Stimulated activated naive B cell treated with anti-CD40 and anti-IgM and Interleukin-4, amounts not matched to agents 10 μg/mL and 1 μg/mL and 100 μg/mL, for 72 hours (primary cell): ENCODE results near the gene ARHGEF2.

ENCODE experiments used
- ATAC-seq, 2 donors: fragments of 150-1000 bp; cut with Tn5 transposase; replicated peaks; 2 replicates each; pipeline ENCODE4 v1.10.0; 2021; ENCODE audit warnings: moderate library complexity in 1 of 2
- DNase-seq: peaks from one replicate; pipeline ENCODE4 v3.0.0; 2021
- H3K27ac Mint-ChIP-seq: one replicate; pipeline ENCODE4 v1.8.0; 2022; ENCODE audit warnings: mild to moderate bottlenecking, mixed read lengths
- H3K27me3 Mint-ChIP-seq, 2 donors: one replicate each; pipeline ENCODE4 v1.8.0; 2022; ENCODE audit warnings: mixed read lengths in 2 of 2
- H3K36me3 Mint-ChIP-seq, 2 donors: one replicate each; pipeline ENCODE4 v1.8.0; 2022; ENCODE audit warnings: mixed read lengths in 2 of 2, mild to moderate bottlenecking in 1 of 2
- H3K4me1 Mint-ChIP-seq, 2 donors: one replicate each; pipeline ENCODE4 v1.8.0; 2022; ENCODE audit warnings: mixed read lengths in 2 of 2, mild to moderate bottlenecking in 1 of 2
- H3K4me3 Mint-ChIP-seq, 2 donors: one replicate each; pipeline ENCODE4 v1.8.0; 2022; ENCODE audit warnings: mild to moderate bottlenecking in 2 of 2, mixed read lengths in 2 of 2, moderate library complexity in 1 of 2
- H3K9me3 Mint-ChIP-seq, 2 donors: one replicate each; pipeline ENCODE4 v1.8.0; 2022; ENCODE audit warnings: mixed read lengths in 2 of 2, mild to moderate bottlenecking in 1 of 2

ARHGEF2 gene

GRCh38 chr1:155981266-155982088 is 3.1 kb upstream of the ARHGEF2 start:
- ATAC-seq: no peak
- Mint-ChIP-seq H3K4me3 (peak overlapping the region; percentile 88 to 99), H3K36me3 (peaks cover 28 to 44% of the 10 kb centered on the region in 2 donors), H3K27me3 (no peaks in the 10 kb centered on the region), H3K4me1 (peaks cover 49 to 68% of the 10 kb centered on the region in 2 donors), H3K27ac (peak overlapping the region; percentile 100), H3K9me3 (no peaks in the 10 kb centered on the region)
- DNase-seq: no peak

- Mint-ChIP-seq H3K9me3 (no peaks in the 10 kb centered on the region), H3K4me3 (peak overlapping the region; percentile 88 to 99), H3K4me1 (peaks cover 64 to 84% of the 10 kb centered on the region in 2 donors), H3K27me3 (no peaks in the 10 kb centered on the region), H3K27ac (peak overlapping the region; percentile 100), H3K36me3 (peaks cover 37 to 57% of the 10 kb centered on the region in 2 donors)
- peak; percentile 11 to 17 for ATAC-seq
- DNase-seq: peak; percentile 21
Measured at GRCh38 chr1:155979597-155980343, 1.4 kb upstream of the ARHGEF2 start.

- ATAC-seq (peak; percentile 9 to 14), DNase-seq (peak; percentile 31)
- H3K36me3 Mint-ChIP-seq: peaks cover 42 to 64% of the 10 kb centered on the region in 2 donors
Measured at GRCh38 chr1:155978973-155979429, 654 bp upstream of the ARHGEF2 start.

GRCh38 chr1:155977690-155978324 is 540 bp downstream of the ARHGEF2 start:
- peaks cover 64 to 82% of the 10 kb centered on the region in 2 donors for H3K4me1 Mint-ChIP-seq
- peak overlapping the region; percentile 88 to 99 for H3K4me3 Mint-ChIP-seq
- H3K27ac Mint-ChIP-seq: peak overlapping the region; percentile 100
- H3K27me3 Mint-ChIP-seq: no peaks in the 10 kb centered on the region
- ATAC-seq (peak; percentile 60), DNase-seq (peak; percentile 76)
- H3K9me3 Mint-ChIP-seq: no peaks in the 10 kb centered on the region
- peaks cover 45 to 66% of the 10 kb centered on the region in 2 donors for H3K36me3 Mint-ChIP-seq

More at GRCh38 chr1:155978973-155979429, 654 bp upstream of the ARHGEF2 start:
- Mint-ChIP-seq H3K4me3 (peak overlapping the region; percentile 88 to 99), H3K4me1 (peaks cover 68 to 84% of the 10 kb centered on the region in 2 donors), H3K27ac (peak overlapping the region; percentile 100), H3K27me3 (no peaks in the 10 kb centered on the region), H3K9me3 (no peaks in the 10 kb centered on the region)

DNA sequence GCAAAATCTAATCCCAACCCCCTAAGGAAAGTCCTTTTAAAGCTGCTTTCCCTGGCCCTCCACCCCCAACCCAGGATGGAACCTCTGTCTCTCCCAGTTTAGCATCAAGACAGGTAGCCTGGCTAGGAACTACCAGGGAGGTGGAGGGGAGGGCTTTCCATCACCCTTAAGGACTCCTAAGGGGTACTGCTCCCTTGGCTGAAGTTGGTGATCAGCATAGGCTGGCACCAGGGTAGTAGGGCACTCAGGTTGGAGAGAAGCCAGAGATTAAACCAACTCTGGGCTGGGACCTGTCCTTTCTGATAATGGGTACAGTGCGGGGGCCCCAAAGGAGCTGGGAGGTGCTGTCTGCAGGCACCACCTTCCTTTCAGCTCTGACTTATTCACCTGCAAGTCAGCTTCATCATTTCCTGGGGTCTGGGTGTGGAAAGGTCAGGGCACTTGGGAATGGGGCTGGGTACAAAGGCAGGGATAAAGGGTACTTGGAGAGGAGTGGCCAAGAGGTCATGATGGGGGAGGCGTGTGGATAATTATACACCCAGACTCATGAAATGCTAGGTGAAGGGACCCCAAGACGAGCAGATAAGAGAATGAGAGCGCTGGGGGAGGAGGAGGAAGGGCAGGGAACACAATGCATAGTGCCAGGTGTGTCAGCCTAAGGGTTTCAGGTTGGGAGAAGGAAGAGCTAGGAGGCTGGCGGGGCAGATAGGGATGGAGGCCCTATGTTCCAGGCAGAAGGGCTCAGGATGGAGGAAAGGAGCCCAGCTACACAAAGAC is 1.2 kb downstream of the ARHGEF2 start:
- no peaks in the 10 kb centered on the region for H3K27me3 Mint-ChIP-seq
- H3K4me1 Mint-ChIP-seq: peaks cover 64 to 82% of the 10 kb centered on the region in 2 donors
- peak; percentile 1 to 2 for ATAC-seq
- peak overlapping the region; percentile 100 for H3K27ac Mint-ChIP-seq
- H3K36me3 Mint-ChIP-seq: peaks cover 46 to 72% of the 10 kb centered on the region in 2 donors
- H3K4me3 Mint-ChIP-seq: peak overlapping the region; percentile 88 to 99
- DNase-seq: no peak
- H3K9me3 Mint-ChIP-seq: no peaks in the 10 kb centered on the region

DNA sequence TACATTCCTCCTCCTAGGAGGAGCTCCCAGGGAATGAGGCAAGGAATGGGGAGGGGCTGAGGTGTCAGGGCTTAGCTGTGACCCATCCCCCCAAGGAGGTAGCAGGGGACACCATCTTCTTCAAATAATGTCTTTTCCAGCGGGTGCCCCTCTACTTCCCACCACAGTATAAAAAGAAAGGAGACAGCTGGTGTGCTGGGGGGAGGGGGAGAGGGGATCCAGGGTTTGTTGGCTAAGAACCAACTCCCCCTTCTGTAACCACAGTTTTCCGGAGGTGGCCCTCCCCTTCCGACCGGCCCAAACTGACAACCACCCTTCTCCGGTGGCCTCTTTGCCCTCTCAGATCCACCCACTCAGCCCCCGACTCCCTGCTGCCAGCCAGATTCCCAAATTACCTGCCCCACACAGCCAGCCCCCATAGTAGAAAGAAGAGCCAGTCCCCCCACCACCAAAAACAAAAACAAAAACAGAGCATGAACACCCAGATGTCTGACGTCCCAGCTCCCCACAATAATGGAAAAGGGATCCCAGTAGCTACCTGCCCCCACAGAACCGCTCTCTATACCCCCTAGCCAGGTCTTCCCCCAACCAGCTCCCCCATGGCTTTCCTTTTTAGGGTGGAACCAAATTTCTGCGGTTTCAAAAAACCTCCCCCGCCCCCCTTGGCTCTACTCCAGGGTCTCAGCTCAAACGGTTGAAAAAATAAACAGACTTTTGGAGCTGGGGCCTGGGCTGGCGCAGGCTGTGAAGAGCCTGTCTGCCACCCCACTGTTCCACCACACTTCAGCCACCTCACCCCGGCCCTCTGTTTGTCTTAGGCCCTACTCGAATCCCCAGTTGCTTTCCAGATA is 2.1 kb downstream of the ARHGEF2 start:
- no peak for DNase-seq
- no peak for ATAC-seq
- Mint-ChIP-seq H3K9me3 (no peaks in the 10 kb centered on the region), H3K4me1 (peaks cover 63 to 82% of the 10 kb centered on the region in 2 donors), H3K27me3 (no peaks in the 10 kb centered on the region), H3K4me3 (peak overlapping the region; percentile 88 to 99), H3K27ac (peak overlapping the region; percentile 100), H3K36me3 (peaks cover 42 to 68% of the 10 kb centered on the region in 2 donors)

DNA sequence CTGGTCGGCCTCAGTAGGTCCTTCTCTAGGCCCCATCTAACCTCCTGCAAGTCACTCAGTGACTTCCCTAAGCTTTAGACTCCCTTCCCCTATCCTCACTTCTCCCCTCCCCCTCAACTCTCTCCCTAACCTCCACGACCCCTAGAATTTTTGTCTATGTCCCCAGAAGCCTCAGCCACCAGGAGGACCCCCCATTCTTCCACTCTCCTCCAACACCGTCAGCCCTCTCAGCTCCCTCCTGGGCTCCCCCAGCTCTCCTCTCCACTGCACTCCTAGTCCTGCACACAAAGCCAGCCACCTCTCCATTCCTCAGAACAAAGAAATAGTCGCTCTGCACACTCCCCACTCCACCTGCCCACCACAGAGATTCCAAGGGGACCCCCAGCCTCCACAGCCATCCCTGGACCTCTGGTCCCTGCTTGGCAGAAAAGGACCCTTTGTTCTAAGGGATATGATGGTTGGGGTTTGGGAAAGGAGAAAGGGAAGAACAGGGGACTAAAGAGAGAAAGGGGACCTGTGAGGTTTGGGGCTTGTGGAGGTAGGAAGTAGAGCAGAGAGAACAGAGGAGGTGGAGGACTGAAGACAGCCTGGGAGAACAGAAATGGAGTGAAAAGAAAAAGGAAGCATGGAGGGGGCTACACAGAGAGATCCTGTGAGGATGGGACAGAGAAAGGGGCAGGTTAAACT is 2.8 kb downstream of the ARHGEF2 start:
- H3K27ac Mint-ChIP-seq: peak overlapping the region; percentile 100
- peak overlapping the region; percentile 88 to 99 for H3K4me3 Mint-ChIP-seq
- peaks cover 62 to 82% of the 10 kb centered on the region in 2 donors for H3K4me1 Mint-ChIP-seq
- no peaks in the 10 kb centered on the region for H3K27me3 Mint-ChIP-seq
- peaks cover 42 to 65% of the 10 kb centered on the region in 2 donors for H3K36me3 Mint-ChIP-seq
- ATAC-seq (no peak), DNase-seq (no peak)
- H3K9me3 Mint-ChIP-seq: no peaks in the 10 kb centered on the region

DNA sequence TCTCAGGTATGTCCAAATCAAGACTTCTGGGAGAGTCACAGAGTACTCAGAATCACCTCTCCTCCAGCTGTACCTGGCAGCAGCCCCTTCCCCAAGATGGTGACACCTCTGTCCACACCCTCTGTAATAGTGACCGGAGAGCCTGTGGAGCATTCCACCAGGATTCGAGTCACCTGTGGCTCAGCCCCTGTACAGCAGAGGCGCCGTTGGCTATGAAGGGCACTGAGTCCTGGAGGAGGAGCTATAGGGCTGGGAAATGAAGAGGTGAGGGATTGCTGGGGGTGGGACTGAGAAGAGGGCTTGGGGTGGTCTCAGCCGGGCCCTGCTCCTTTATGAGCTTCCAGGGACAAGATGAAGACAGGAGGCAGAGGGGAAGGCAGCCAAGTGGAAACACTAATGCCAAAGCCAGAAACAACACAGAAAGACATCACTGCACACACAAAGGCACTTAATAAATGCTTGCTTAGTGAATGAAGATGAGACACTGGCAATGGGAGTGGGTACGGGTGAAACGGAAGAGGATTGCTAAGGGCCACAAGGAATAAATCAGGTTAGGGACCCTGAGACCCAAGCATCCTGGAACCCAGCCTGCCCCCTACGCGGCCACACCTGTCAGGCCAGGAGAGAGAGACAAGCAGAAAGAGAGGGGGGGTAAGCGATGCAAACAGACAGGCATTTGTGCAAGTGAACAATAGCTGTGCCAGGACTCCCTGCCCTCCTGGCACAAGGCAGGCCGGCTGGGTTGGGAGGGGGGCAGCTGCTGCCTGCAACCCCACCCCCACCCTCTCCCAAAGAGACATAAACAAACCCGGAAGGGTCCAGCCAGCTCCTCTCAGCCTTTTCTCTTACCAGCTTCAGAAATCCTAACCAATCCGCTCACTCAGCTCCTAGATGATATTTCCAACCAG is 3.9 kb downstream of the ARHGEF2 start:
- no peaks in the 10 kb centered on the region for H3K27me3 Mint-ChIP-seq
- peak overlapping the region; percentile 91 for H3K27ac Mint-ChIP-seq
- peaks cover 53 to 67% of the 10 kb centered on the region in 2 donors for H3K36me3 Mint-ChIP-seq
- no peak for DNase-seq
- ATAC-seq: no peak
- H3K9me3 Mint-ChIP-seq: no peaks in the 10 kb centered on the region
- peak overlapping the region; percentile 88 to 99 for H3K4me3 Mint-ChIP-seq
- H3K4me1 Mint-ChIP-seq: peaks cover 69 to 82% of the 10 kb centered on the region in 2 donors

DNA sequence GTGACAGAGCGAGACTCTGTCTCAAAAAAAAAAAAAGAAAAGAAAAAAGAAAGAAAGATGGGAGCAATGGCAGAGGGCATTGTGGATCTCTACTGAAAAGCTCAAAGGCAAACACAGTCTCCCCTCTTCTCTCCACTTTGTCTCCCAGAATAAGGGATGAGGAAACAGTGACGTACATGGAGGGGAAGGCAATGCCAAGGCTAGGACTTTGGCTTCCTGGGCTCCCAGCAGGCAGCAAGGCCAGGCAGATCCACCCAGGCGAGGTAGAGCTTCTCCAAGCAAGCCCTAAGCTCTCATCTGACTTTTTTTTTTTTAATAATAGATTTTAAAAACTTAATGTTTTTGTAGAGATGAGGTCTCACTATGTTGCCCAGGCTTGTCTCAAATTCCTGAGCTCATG is 4.6 kb downstream of the ARHGEF2 start:
- Mint-ChIP-seq H3K4me1 (peaks cover 75 to 87% of the 10 kb centered on the region in 2 donors), H3K9me3 (no peaks in the 10 kb centered on the region)

GRCh38 chr1:155971910-155972809 is 6.2 kb downstream of the ARHGEF2 start:
- H3K36me3 Mint-ChIP-seq: peaks cover 64 to 78% of the 10 kb centered on the region in 2 donors

More for the DNA sequence above, 4.6 kb downstream of the ARHGEF2 start:
- peaks cover 58 to 73% of the 10 kb centered on the region in 2 donors for H3K36me3 Mint-ChIP-seq
- H3K27me3 Mint-ChIP-seq: no peaks in the 10 kb centered on the region
- no peak overlapping the region for H3K27ac Mint-ChIP-seq
- DNase-seq: no peak
- no peak overlapping the region for H3K4me3 Mint-ChIP-seq
- ATAC-seq: no peak

More at GRCh38 chr1:155971910-155972809, 6.2 kb downstream of the ARHGEF2 start:
- ATAC-seq (no peak), DNase-seq (no peak)
- peak overlapping the region; percentile 68 to 71 for H3K4me3 Mint-ChIP-seq
- no peaks in the 10 kb centered on the region for H3K9me3 Mint-ChIP-seq
- no peaks in the 10 kb centered on the region for H3K27me3 Mint-ChIP-seq
- peaks cover 84 to 98% of the 10 kb centered on the region in 2 donors for H3K4me1 Mint-ChIP-seq
- H3K27ac Mint-ChIP-seq: peak overlapping the region; percentile 90
